H1 (cell line): ENCODE data around the gene GMIP. TPM values are rescaled to one million over a fixed set of nuclear protein-coding genes. Genes with fewer than 3 reads are reported as not detected.

Experiments used
- ASH2L ChIP-seq: fragments of 200-600, 300-600 bp; sonication (generic); IDR thresholded peaks from one replicate; pipeline ENCODE4 v1.7.1; 2017; ENCODE audit warnings: low read length
- ATF2 ChIP-seq: IDR thresholded peaks from 2 replicates; pipeline ENCODE4 v1.6.1; 2012; ENCODE audit warnings: low read length, inconsistent platforms
- CBX8 ChIP-seq: fragments of 300-800, 300-1000 bp; sonication (generic); IDR thresholded peaks from 2 replicates; pipeline ENCODE4 v1.7.1; 2016; ENCODE audit warnings: low read depth, low read length, borderline replicate concordance
- CEBPB ChIP-seq: IDR thresholded peaks from 2 replicates; pipeline ENCODE4 v1.6.1; 2012; ENCODE audit warnings: low read depth, low read length
- E2F6 ChIP-seq: IDR thresholded peaks from 2 replicates; pipeline ENCODE4 v1.6.1; 2012; ENCODE audit warnings: inconsistent platforms
- EGR1 ChIP-seq: IDR thresholded peaks from 2 replicates; pipeline ENCODE4 v1.6.1; 2011; ENCODE audit warnings: low read depth, low read length, borderline replicate concordance
- EP300 ChIP-seq, 2 experiments: IDR thresholded peaks; 1 replicate in 1 of 2; 2 replicates in 1 of 2; pipeline ENCODE4 v1.6.1; 2011 to 2012; ENCODE audit warnings: low read depth in 2 of 2, low read length in 2 of 2, mild to moderate bottlenecking in 2 of 2, borderline replicate concordance in 1 of 2, inconsistent platforms in 1 of 2, moderate library complexity in 1 of 2
- GTF2F1 ChIP-seq: IDR thresholded peaks from 2 replicates; pipeline ENCODE4 v1.6.1; 2012; ENCODE audit warnings: low read depth, low read length, improper control_type of control experiment, borderline replicate concordance
- JUN ChIP-seq: IDR thresholded peaks from 2 replicates; pipeline ENCODE4 v1.6.1; 2011; ENCODE audit warnings: low read depth, mild to moderate bottlenecking, improper control_type of control experiment, low read length
- KDM1A ChIP-seq: fragments of 200-600, 300-600 bp; sonication (generic); IDR thresholded peaks from 2 replicates; pipeline ENCODE4 v1.7.1; 2016; ENCODE audit warnings: mild to moderate bottlenecking, low read length, borderline replicate concordance
- KDM5A ChIP-seq: fragments of 200-600 bp; IDR thresholded peaks from 2 replicates; pipeline ENCODE4 v1.7.1; 2012; ENCODE audit warnings: mild to moderate bottlenecking, low read length, inconsistent platforms, mixed read lengths
- MAFK ChIP-seq: IDR thresholded peaks from 2 replicates; pipeline ENCODE4 v1.6.1; 2012; ENCODE audit warnings: low read depth, mild to moderate bottlenecking, improper control_type of control experiment, low read length
- POLR2AphosphoS5 ChIP-seq: IDR thresholded peaks from 2 replicates; pipeline ENCODE4 v1.6.1; 2011; ENCODE audit warnings: low read depth, low read length
- RAD21 ChIP-seq, 2 experiments: IDR thresholded peaks in 1 of 2; conservative IDR thresholded peaks in 1 of 2; 2 replicates each; pipeline ENCODE4 v1.6.1; 2011; ENCODE audit warnings: low read depth in 2 of 2, low read length in 2 of 2, improper control_type of control experiment in 1 of 2, inconsistent platforms in 1 of 2, mild to moderate bottlenecking in 1 of 2, moderate library complexity in 1 of 2
- RFX5 ChIP-seq: IDR thresholded peaks from 2 replicates; pipeline ENCODE4 v1.6.1; 2011; ENCODE audit warnings: low read depth, low read length, improper control_type of control experiment, borderline replicate concordance
- RNF2 ChIP-seq: fragments of 200-900, 300-1000 bp; sonication (generic); IDR thresholded peaks from 2 replicates; pipeline ENCODE4 v1.7.1; 2016; ENCODE audit warnings: borderline replicate concordance, low read depth, mild to moderate bottlenecking, antibody characterized with exemption, low read length; ENCODE audit not compliant: poor library complexity, severe bottlenecking; ENCODE audit errors: missing control alignments
- TAF1 ChIP-seq: IDR thresholded peaks from 2 replicates; pipeline ENCODE4 v1.6.1; 2011; ENCODE audit warnings: mild to moderate bottlenecking, low read depth, low read length
- TAF7 ChIP-seq: optimal IDR thresholded peaks from 2 replicates; pipeline ENCODE3; 2011; ENCODE audit warnings: low read depth, mild to moderate bottlenecking, inconsistent platforms, low read length, moderate library complexity, borderline replicate concordance
- USF2 ChIP-seq: IDR thresholded peaks from 2 replicates; pipeline ENCODE4 v1.6.1; 2011; ENCODE audit warnings: low read length, improper control_type of control experiment
- polyA plus RNA-seq, 7 experiments: library from polyadenylated mRNA; depleted of rRNA in 3 of 7; stranded (reverse) in 5 of 7; unstranded in 2 of 7; fragments of >200 nt in 5 of 7; fragments of 200-250 nt in 2 of 7; gene quantifications; 1 replicate in 5 of 7; 2 replicates in 1 of 7; 4 replicates in 1 of 7; pipeline versions ENCODE4 v1.2.1 to v1.2.3, GENCODE V29; 2011 to 2013; ENCODE audit warnings: missing spikeins in 2 of 7, mixed read lengths in 2 of 7
- total RNA-seq: library from RNA; stranded (reverse); fragmentation: NEBNext Ultra II Directional; extraction: Animal tissue kit (Norgen Biotek cat#: 25700); gene quantifications from 2 replicates; pipeline ENCODE4 v1.2.1, GENCODE V29; 2021

Gene GMIP
- total and polyA plus RNA-seq, 2 of the 8 experiments (the other 6 are each of a cell fraction or from before 2014, with no cell fraction given), result 5.7 to 18.1 TPM

GRCh38 chr19:19643158-19644053 is at the start of gene GMIP (continued):
- no peak for TF ChIP-seq KDM5A
- no peak for TF ChIP-seq ATF2
- TF ChIP-seq TAF1, result peak; percentile 57; the same call in 1 of the 2 replicates
- TF ChIP-seq USF2, result no peak
- no peak for TF ChIP-seq E2F6
- peak; percentile 65 for TF ChIP-seq POLR2AphosphoS5
- TF ChIP-seq CEBPB, result no peak
- TF ChIP-seq GTF2F1, result no peak
- TF ChIP-seq TAF7, result peak; percentile 35
- TF ChIP-seq CBX8, result no peak
- peak; percentile 85 to 94 for TF ChIP-seq RAD21 (IDR thresholded peaks at IDR 0.05 in 1 of 2, conservative IDR thresholded peaks at IDR 0.05 in 1 of 2; ENCODE audit: low read depth in 2 of 2, low read length in 2 of 2)
- TF ChIP-seq RNF2, result no peak
- TF ChIP-seq RFX5, result no peak
- TF ChIP-seq EGR1, result peak; percentile 40; the same call in 1 of the 2 replicates
- no peak for TF ChIP-seq KDM1A
- no peak for TF ChIP-seq JUN
- TF ChIP-seq ASH2L, result peak; percentile 40
- TF ChIP-seq MAFK, result no peak
- no peak for TF ChIP-seq EP300 (IDR thresholded peaks at IDR 0.05; ENCODE audit: borderline replicate concordance in 1 of 2, low read depth in 2 of 2, low read length in 2 of 2)
